Coronary artery (tissue), 2 donors: Measurements from ENCODE around the gene PTBP1.

Source experiments
- DNase-seq: peaks from one replicate; pipeline ENCODE4 v3.0.0-alpha.2; 2017; ENCODE audit warnings: low spot score
- H3K27ac ChIP-seq, 2 donors: fragments of 200-600 bp; sonication (generic); one replicate each; pipeline ENCODE4 v1.5.1; 2016 to 2019
- H3K4me3 ChIP-seq: fragments of 200-600 bp; sonication (generic); 2 replicates; pipeline ENCODE4 v1.5.1; 2016; ENCODE audit warnings: mild to moderate bottlenecking, moderate library complexity
- TF ChIP-seq, protein P1 (sequence below): fragments of 200-600 bp; sonication (generic); IDR thresholded peaks from one replicate; pipeline ENCODE4 v1.5.1; 2019; ENCODE audit warnings: antibody characterized with exemption

PTBP1 gene

DNA sequence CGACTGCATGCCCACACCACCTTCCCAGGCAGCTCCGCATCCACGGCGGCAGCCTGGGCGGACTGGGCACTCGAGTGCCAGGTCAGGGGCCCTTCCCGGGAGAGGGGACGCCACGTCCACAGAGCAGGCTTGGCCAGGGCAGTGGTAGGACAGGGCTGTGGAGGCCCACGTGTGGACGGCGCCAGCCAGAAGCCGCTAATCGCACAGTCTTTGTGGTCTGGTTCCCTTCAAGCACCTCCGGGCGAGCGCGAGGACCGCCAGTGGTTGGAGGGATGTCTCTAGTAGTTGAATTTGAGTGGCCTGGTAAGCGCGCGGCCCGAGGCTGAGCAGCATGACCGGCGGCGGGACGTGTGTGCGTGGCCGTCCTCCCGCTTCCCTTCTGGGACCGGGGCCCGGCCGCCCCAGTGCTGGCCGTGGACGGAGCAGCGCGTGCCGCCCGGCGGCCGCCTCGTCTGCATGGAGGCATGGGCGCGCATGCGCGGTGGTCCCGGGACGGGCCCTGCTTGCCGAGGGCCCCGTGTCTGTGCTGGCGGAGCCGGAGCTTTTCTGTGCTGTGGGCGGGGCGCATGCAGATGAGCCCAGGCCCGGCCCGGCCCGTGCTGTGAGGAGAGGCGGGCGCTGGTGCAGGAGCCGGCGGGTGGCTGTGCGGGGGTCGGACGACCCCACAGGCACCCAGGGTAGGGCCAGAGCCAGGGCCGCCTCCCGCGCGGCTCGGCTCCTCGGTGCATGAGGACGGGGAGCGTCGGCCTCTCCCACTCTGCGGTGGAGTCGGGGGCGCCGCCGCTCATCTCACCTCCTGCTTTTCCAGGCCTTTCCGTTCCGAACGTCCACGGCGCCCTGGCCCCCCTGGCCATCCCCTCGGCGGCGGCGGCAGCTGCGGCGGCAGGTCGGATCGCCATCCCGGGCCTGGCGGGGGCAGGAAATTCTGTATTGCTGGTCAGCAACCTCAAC lies 8.6 kb downstream of the PTBP1 start:
- Histone ChIP-seq H3K27ac (no peak overlapping the region), H3K4me3 (no peak overlapping the region)
- no peak for DNase-seq
- TF ChIP-seq, protein P1, sequence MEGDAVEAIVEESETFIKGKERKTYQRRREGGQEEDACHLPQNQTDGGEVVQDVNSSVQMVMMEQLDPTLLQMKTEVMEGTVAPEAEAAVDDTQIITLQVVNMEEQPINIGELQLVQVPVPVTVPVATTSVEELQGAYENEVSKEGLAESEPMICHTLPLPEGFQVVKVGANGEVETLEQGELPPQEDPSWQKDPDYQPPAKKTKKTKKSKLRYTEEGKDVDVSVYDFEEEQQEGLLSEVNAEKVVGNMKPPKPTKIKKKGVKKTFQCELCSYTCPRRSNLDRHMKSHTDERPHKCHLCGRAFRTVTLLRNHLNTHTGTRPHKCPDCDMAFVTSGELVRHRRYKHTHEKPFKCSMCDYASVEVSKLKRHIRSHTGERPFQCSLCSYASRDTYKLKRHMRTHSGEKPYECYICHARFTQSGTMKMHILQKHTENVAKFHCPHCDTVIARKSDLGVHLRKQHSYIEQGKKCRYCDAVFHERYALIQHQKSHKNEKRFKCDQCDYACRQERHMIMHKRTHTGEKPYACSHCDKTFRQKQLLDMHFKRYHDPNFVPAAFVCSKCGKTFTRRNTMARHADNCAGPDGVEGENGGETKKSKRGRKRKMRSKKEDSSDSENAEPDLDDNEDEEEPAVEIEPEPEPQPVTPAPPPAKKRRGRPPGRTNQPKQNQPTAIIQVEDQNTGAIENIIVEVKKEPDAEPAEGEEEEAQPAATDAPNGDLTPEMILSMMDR: no peak

DNA sequence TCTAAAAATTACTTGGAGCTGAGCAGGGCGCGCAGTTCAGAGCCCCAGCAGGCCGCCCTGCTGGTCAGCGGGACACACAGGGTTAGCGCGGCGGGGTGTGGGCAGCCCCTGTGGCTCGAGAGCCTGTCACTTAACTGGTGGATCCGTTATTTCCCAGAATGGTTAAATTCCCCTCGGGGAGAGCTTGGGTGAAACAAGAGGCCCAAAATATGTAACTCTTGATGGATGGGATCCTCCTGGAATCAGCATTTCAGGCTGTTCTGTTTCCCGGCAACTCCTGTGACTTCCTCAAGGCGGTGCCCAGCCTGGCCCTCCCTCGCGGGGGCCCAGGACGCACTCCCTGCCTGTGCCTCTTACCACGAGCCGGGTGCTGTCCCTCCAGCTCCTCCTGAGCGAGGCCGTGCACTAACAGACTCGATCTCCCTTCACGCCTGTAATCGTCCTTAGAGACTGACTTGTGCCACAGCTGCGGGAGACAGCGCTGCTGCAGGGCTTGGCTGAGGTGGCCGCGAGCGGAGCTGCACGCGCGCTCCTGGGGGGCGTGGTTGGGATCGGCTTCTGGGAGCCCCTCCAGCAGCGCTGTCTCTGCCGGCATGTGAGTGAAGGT lies 9.7 kb downstream of the PTBP1 start:
- Histone ChIP-seq H3K27ac (no peak overlapping the region), H3K4me3 (no peak overlapping the region)
- DNase-seq: no peak
- TF ChIP-seq, protein P1: no peak

DNA sequence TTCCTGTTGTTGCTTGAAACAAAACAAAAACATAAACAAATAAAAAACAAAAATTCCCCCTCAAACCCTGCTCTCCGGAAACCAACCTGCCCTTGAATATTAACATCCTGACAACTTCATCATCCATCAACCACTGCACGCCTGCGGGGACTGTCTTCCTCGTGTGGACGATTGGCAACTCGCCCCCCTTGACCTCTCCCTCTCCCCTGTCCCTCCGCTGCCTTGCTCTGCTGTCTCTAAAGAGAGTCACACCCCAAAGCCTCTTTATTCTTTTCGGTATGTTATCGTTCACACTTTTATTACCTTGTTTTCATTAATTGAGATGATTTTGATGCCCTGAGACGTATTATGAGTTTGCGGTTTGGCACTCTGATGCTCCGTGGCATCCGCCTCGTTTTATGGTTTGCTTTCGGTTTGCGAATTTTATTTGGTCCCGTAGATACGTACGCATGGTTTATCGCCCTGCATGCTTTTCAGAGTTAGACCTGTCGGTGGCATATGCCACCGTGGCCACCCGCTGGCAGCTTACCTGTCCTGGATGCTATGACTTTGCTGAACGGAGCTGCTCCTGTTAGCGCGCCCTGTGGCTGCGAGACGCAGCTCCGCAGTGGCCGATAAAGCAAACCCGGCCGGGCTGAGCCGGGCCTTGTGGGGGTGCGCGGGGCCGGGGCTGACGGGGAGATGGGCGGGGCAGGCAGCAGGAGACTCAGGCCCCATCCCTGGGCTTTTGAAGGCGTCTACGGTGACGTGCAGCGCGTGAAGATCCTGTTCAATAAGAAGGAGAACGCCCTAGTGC lies 10.6 kb downstream of the PTBP1 start:
- DNase-seq: no peak
- no peak overlapping the region for H3K4me3 ChIP-seq
- no peak overlapping the region for H3K27ac ChIP-seq
- TF ChIP-seq, protein P1: no peak

DNA sequence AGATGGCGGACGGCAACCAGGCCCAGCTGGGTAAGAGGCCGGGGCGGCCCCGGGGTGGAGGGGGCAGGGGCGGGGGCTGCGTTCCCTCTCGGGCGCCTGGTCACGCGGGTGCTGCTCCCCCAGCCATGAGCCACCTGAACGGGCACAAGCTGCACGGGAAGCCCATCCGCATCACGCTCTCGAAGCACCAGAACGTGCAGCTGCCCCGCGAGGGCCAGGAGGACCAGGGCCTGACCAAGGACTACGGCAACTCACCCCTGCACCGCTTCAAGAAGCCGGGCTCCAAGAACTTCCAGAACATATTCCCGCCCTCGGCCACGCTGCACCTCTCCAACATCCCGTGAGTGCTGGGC lies 11.1 kb downstream of the PTBP1 start:
- Histone ChIP-seq H3K4me3 (no peak overlapping the region), H3K27ac (no peak overlapping the region)
- TF ChIP-seq, protein P1: no peak
- DNase-seq: no peak

DNA sequence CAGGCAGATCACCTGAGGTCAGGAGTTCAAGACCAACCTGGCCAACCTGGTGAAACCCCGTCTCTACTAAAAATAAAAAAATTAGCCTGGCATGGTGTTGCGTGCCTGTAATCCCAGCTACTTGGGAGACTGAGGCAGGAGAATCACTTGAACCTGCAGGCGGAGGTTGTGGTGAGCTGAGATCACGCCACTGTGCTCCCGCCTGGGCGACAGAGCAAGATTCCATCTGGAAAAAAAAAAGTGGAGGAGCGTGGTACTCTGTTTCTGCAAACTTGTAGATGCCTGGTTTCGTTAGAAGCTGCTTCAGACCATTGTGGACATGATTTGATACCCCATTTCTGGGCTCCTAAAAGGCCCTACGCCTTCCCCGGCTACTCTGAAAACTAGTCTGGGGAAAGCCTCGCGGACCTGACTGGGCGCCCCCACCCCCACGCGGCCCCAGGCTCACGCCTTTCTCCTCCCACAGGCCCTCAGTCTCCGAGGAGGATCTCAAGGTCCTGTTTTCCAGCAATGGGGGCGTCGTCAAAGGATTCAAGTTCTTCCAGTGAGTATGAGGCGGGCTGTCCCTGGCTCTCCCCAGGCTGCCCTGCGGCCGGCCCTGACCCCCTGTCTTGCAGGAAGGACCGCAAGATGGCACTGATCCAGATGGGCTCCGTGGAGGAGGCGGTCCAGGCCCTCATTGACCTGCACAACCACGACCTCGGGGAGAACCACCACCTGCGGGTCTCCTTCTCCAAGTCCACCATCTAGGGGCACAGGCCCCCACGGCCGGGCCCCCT lies 13.0 kb downstream of the PTBP1 start:
- no peak for DNase-seq
- Histone ChIP-seq H3K4me3 (no peak overlapping the region), H3K27ac (no peak overlapping the region)
- TF ChIP-seq, protein P1: no peak

DNA sequence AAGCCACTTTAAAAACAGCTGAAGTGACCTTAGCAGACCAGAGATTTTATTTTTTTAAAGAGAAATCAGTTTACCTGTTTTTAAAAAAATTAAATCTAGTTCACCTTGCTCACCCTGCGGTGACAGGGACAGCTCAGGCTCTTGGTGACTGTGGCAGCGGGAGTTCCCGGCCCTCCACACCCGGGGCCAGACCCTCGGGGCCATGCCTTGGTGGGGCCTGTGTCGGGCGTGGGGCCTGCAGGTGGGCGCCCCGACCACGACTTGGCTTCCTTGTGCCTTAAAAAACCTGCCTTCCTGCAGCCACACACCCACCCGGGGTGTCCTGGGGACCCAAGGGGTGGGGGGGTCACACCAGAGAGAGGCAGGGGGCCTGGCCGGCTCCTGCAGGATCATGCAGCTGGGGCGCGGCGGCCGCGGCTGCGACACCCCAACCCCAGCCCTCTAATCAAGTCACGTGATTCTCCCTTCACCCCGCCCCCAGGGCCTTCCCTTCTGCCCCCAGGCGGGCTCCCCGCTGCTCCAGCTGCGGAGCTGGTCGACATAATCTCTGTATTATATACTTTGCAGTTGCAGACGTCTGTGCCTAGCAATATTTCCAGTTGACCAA lies 13.7 kb downstream of the PTBP1 start:
- no peak for DNase-seq
- Histone ChIP-seq H3K4me3 (no peak overlapping the region), H3K27ac (no peak overlapping the region)
- TF ChIP-seq, protein P1: no peak
